Measurements from ENCODE around the gene TNRC18.

TNRC18 gene

GRCh38 chr7:5342631-5343030, 81.0 kb downstream of the TNRC18 start:
- DNase-seq, result no peak
- no peaks in the 10 kb centered on the region for H3K27me3 ChIP-seq (ENCODE audit: insufficient read depth, low read length)
- no peak overlapping the region for H3K18ac ChIP-seq (ENCODE audit: low read length)
- H3K79me2 ChIP-seq (ENCODE audit: control insufficient read depth, insufficient read depth, low read length, poor library complexity), result no peaks in the 10 kb centered on the region
- H4K8ac ChIP-seq (ENCODE audit: low read depth, low read length), result no peak overlapping the region
- no peak overlapping the region for H3K9ac ChIP-seq (ENCODE audit: low read length)
- no peak overlapping the region for H3K14ac ChIP-seq (ENCODE audit: low read length)
- H4K91ac ChIP-seq (ENCODE audit: low read depth, low read length), result no peak overlapping the region
- H3K9me3 ChIP-seq (ENCODE audit: insufficient read depth, low read depth, low read length), result peaks cover 13% of the 10 kb centered on the region
- no CpG with 5 or more reads among the region's 6 CpGs for WGBS (ENCODE audit: extremely low coverage, insufficient coverage, insufficient read length)
- no peak overlapping the region for H3K23ac ChIP-seq (ENCODE audit: low read length)
- no peak overlapping the region for H2BK5ac ChIP-seq (ENCODE audit: low read depth, low read length, poor library complexity)
- no peak overlapping the region for H2BK120ac ChIP-seq (ENCODE audit: insufficient read depth, low read length, poor library complexity)
- H2BK12ac ChIP-seq (ENCODE audit: low read length), result no peak overlapping the region
- H2AFZ ChIP-seq (ENCODE audit: insufficient read depth, low read length, poor library complexity), result no peak overlapping the region
- no peak overlapping the region for H2AK5ac ChIP-seq (ENCODE audit: low read length)
- H3K4me2 ChIP-seq (ENCODE audit: low read length), result no peak overlapping the region
- no peaks in the 10 kb centered on the region for H3K79me1 ChIP-seq (ENCODE audit: low read length)
- H3K27ac ChIP-seq (ENCODE audit: low read depth, low read length), result no peak overlapping the region
- no peaks in the 10 kb centered on the region for H3K4me1 ChIP-seq (ENCODE audit: control insufficient read depth in 1 of 2, insufficient read depth in 2 of 2, low read length in 2 of 2)
- peaks cover 48 to 50% of the 10 kb centered on the region in 2 experiments for H3K36me3 ChIP-seq (ENCODE audit: control insufficient read depth in 1 of 2, insufficient read depth in 2 of 2, low read length in 2 of 2)
- H3K4ac ChIP-seq (ENCODE audit: low read depth, low read length), result no peak overlapping the region
- no peak overlapping the region for H3K4me3 ChIP-seq (ENCODE audit: low read depth, low read length)
- no peak overlapping the region for H4K12ac ChIP-seq (ENCODE audit: low read depth, low read length)

GRCh38 chr7:5339955-5340354, 83.7 kb downstream of the TNRC18 start:
- Histone ChIP-seq H3K79me1 (ENCODE audit: low read length) (no peaks in the 10 kb centered on the region), H3K9ac (ENCODE audit: low read length) (no peak overlapping the region), H3K36me3 (ENCODE audit: control insufficient read depth in 1 of 2, insufficient read depth in 2 of 2, low read length in 2 of 2) (peaks cover 38% of the 10 kb centered on the region in 2 experiments), H2BK120ac (ENCODE audit: insufficient read depth, low read length, poor library complexity) (no peak overlapping the region), H4K12ac (ENCODE audit: low read depth, low read length) (no peak overlapping the region), H3K4me2 (ENCODE audit: low read length) (no peak overlapping the region), H3K9me3 (ENCODE audit: insufficient read depth, low read depth, low read length) (peaks cover 10% of the 10 kb centered on the region), H4K91ac (ENCODE audit: low read depth, low read length) (no peak overlapping the region), H2BK12ac (ENCODE audit: low read length) (no peak overlapping the region), H3K79me2 (ENCODE audit: control insufficient read depth, insufficient read depth, low read length, poor library complexity) (no peaks in the 10 kb centered on the region), H3K14ac (ENCODE audit: low read length) (no peak overlapping the region), H4K8ac (ENCODE audit: low read depth, low read length) (no peak overlapping the region), H2AK5ac (ENCODE audit: low read length) (no peak overlapping the region), H3K4ac (ENCODE audit: low read depth, low read length) (no peak overlapping the region), H3K23ac (ENCODE audit: low read length) (no peak overlapping the region), H3K18ac (ENCODE audit: low read length) (no peak overlapping the region), H3K27me3 (ENCODE audit: insufficient read depth, low read length) (no peaks in the 10 kb centered on the region), H2BK5ac (ENCODE audit: low read depth, low read length, poor library complexity) (no peak overlapping the region), H3K4me1 (ENCODE audit: control insufficient read depth in 1 of 2, insufficient read depth in 2 of 2, low read length in 2 of 2) (no peaks in the 10 kb centered on the region), H3K27ac (ENCODE audit: low read depth, low read length) (no peak overlapping the region), H3K4me3 (ENCODE audit: low read depth, low read length) (no peak overlapping the region), H2AFZ (ENCODE audit: insufficient read depth, low read length, poor library complexity) (no peak overlapping the region)
- DNase-seq, result no peak
- WGBS (ENCODE audit: extremely low coverage, insufficient coverage, insufficient read length), result no CpG with 5 or more reads among the region's 2 CpGs

- no peak overlapping the region for H3K9ac ChIP-seq (ENCODE audit: low read length)
- H2BK5ac ChIP-seq (ENCODE audit: low read depth, low read length, poor library complexity), result no peak overlapping the region
- H4K12ac ChIP-seq (ENCODE audit: low read depth, low read length), result no peak overlapping the region
- H3K79me1 ChIP-seq (ENCODE audit: low read length), result no peaks in the 10 kb centered on the region
- H4K8ac ChIP-seq (ENCODE audit: low read depth, low read length), result no peak overlapping the region
- no peak for DNase-seq
- H3K18ac ChIP-seq (ENCODE audit: low read length), result no peak overlapping the region
- no peaks in the 10 kb centered on the region for H3K79me2 ChIP-seq (ENCODE audit: control insufficient read depth, insufficient read depth, low read length, poor library complexity)
- no peak overlapping the region for H3K4ac ChIP-seq (ENCODE audit: low read depth, low read length)
- peaks cover 36 to 40% of the 10 kb centered on the region in 2 experiments for H3K36me3 ChIP-seq (ENCODE audit: control insufficient read depth in 1 of 2, insufficient read depth in 2 of 2, low read length in 2 of 2)
- H2BK12ac ChIP-seq (ENCODE audit: low read length), result no peak overlapping the region
- peaks cover 1% of the 10 kb centered on the region for H3K9me3 ChIP-seq (ENCODE audit: insufficient read depth, low read depth, low read length)
- H2AFZ ChIP-seq (ENCODE audit: insufficient read depth, low read length, poor library complexity), result no peak overlapping the region
- no peak overlapping the region for H3K23ac ChIP-seq (ENCODE audit: low read length)
- H2BK120ac ChIP-seq (ENCODE audit: insufficient read depth, low read length, poor library complexity), result no peak overlapping the region
- H3K4me2 ChIP-seq (ENCODE audit: low read length), result no peak overlapping the region
- H3K14ac ChIP-seq (ENCODE audit: low read length), result no peak overlapping the region
- H2AK5ac ChIP-seq (ENCODE audit: low read length), result no peak overlapping the region
- H3K4me1 ChIP-seq (ENCODE audit: control insufficient read depth in 1 of 2, insufficient read depth in 2 of 2, low read length in 2 of 2), result no peaks in the 10 kb centered on the region
- H3K27me3 ChIP-seq (ENCODE audit: insufficient read depth, low read length), result no peaks in the 10 kb centered on the region
- H3K4me3 ChIP-seq (ENCODE audit: low read depth, low read length), result no peak overlapping the region
- no CpG with 5 or more reads among the region's 11 CpGs for WGBS (ENCODE audit: extremely low coverage, insufficient coverage, insufficient read length)
- no peak overlapping the region for H4K91ac ChIP-seq (ENCODE audit: low read depth, low read length)
- no peak overlapping the region for H3K27ac ChIP-seq (ENCODE audit: low read depth, low read length)
Observed at GRCh38 chr7:5337047-5337446, 86.6 kb downstream of the TNRC18 start.

- H4K91ac ChIP-seq (ENCODE audit: low read depth, low read length), result no peak overlapping the region
- no peak overlapping the region for H2AK5ac ChIP-seq (ENCODE audit: low read length)
- no peaks in the 10 kb centered on the region for H3K27me3 ChIP-seq (ENCODE audit: insufficient read depth, low read length)
- no peak overlapping the region for H2AFZ ChIP-seq (ENCODE audit: insufficient read depth, low read length, poor library complexity)
- H3K14ac ChIP-seq (ENCODE audit: low read length), result no peak overlapping the region
- no peaks in the 10 kb centered on the region for H3K4me1 ChIP-seq (ENCODE audit: control insufficient read depth in 1 of 2, insufficient read depth in 2 of 2, low read length in 2 of 2)
- H3K4me2 ChIP-seq (ENCODE audit: low read length), result no peak overlapping the region
- H2BK5ac ChIP-seq (ENCODE audit: low read depth, low read length, poor library complexity), result no peak overlapping the region
- H2BK12ac ChIP-seq (ENCODE audit: low read length), result no peak overlapping the region
- H3K9ac ChIP-seq (ENCODE audit: low read length), result no peak overlapping the region
- no peak overlapping the region for H3K27ac ChIP-seq (ENCODE audit: low read depth, low read length)
- H3K9me3 ChIP-seq (ENCODE audit: insufficient read depth, low read depth, low read length), result no peaks in the 10 kb centered on the region
- H2BK120ac ChIP-seq (ENCODE audit: insufficient read depth, low read length, poor library complexity), result no peak overlapping the region
- H3K36me3 ChIP-seq (ENCODE audit: control insufficient read depth in 1 of 2, insufficient read depth in 2 of 2, low read length in 2 of 2), result peaks cover 41 to 42% of the 10 kb centered on the region in 2 experiments
- DNase-seq, result no peak
- no CpG with 5 or more reads among the region's 8 CpGs for WGBS (ENCODE audit: extremely low coverage, insufficient coverage, insufficient read length)
- H3K4ac ChIP-seq (ENCODE audit: low read depth, low read length), result no peak overlapping the region
- no peaks in the 10 kb centered on the region for H3K79me2 ChIP-seq (ENCODE audit: control insufficient read depth, insufficient read depth, low read length, poor library complexity)
- no peak overlapping the region for H3K4me3 ChIP-seq (ENCODE audit: low read depth, low read length)
- H4K8ac ChIP-seq (ENCODE audit: low read depth, low read length), result no peak overlapping the region
- no peaks in the 10 kb centered on the region for H3K79me1 ChIP-seq (ENCODE audit: low read length)
- peak overlapping the region; percentile 7 for H3K18ac ChIP-seq (ENCODE audit: low read length)
- H3K23ac ChIP-seq (ENCODE audit: low read length), result no peak overlapping the region
- peak overlapping the region; percentile 7 for H4K12ac ChIP-seq (ENCODE audit: low read depth, low read length)
Observed at GRCh38 chr7:5334671-5335070, 89.0 kb downstream of the TNRC18 start.
